PFSK-1 (cell line): ENCODE measurements around the gene PROSER2.

Experiments
- FOXP2 ChIP-seq: optimal IDR thresholded peaks from 2 replicates; pipeline ENCODE3; 2011; ENCODE audit warnings: borderline replicate concordance, control low read depth, inconsistent platforms; ENCODE audit not compliant: insufficient read depth; ENCODE audit errors: extremely low read length, extremely low read depth
- POLR2AphosphoS5 ChIP-seq: IDR thresholded peaks from 2 replicates; pipeline ENCODE4 v1.6.1; 2012; ENCODE audit warnings: low read depth, mild to moderate bottlenecking, control low read depth, low read length, moderate library complexity
- SIN3A ChIP-seq: IDR thresholded peaks from 2 replicates; pipeline ENCODE4 v1.6.1; 2012; ENCODE audit warnings: mild to moderate bottlenecking, low read length, moderate library complexity, borderline replicate concordance; ENCODE audit not compliant: insufficient read depth
- TAF1 ChIP-seq: IDR thresholded peaks from 2 replicates; pipeline ENCODE4 v1.6.1; 2012; ENCODE audit warnings: low read length, control low read depth, borderline replicate concordance; ENCODE audit not compliant: insufficient read depth
- TF ChIP-seq, protein P1 (sequence below), 2 experiments: IDR thresholded peaks; 2 replicates each; pipeline versions ENCODE4 v1.6.1 to v1.8.0; 2011 to 2012; ENCODE audit warnings: low read depth in 2 of 2, low read length in 2 of 2, control low read depth in 1 of 2, inconsistent platforms in 1 of 2, mild to moderate bottlenecking in 1 of 2, moderate library complexity in 1 of 2; ENCODE audit not compliant: insufficient read depth in 1 of 2

PROSER2 gene

DNA sequence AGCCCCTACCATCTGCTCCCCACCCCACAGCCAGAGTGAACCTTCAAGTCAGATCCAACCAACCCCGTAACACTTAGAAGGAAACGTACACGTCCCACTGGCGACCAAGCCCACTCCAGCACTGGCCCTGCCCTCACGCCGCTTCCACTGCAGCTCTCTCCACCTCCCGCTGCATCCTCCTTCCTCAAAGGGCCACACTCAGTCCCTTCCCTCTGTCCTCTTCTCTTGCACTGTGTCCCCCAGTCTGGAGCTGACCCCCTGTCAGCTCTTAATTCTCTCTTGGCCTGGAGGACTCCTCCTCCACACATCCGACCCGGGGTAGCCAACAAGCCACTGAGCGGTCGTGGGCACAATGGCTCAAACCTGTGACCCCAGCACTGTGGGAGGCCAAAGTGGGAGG is 85.8 kb downstream of the PROSER2 start:
- TF ChIP-seq POLR2AphosphoS5 (no peak), FOXP2 (no peak), SIN3A (no peak), TAF1 (no peak)
- TF ChIP-seq, protein P1, sequence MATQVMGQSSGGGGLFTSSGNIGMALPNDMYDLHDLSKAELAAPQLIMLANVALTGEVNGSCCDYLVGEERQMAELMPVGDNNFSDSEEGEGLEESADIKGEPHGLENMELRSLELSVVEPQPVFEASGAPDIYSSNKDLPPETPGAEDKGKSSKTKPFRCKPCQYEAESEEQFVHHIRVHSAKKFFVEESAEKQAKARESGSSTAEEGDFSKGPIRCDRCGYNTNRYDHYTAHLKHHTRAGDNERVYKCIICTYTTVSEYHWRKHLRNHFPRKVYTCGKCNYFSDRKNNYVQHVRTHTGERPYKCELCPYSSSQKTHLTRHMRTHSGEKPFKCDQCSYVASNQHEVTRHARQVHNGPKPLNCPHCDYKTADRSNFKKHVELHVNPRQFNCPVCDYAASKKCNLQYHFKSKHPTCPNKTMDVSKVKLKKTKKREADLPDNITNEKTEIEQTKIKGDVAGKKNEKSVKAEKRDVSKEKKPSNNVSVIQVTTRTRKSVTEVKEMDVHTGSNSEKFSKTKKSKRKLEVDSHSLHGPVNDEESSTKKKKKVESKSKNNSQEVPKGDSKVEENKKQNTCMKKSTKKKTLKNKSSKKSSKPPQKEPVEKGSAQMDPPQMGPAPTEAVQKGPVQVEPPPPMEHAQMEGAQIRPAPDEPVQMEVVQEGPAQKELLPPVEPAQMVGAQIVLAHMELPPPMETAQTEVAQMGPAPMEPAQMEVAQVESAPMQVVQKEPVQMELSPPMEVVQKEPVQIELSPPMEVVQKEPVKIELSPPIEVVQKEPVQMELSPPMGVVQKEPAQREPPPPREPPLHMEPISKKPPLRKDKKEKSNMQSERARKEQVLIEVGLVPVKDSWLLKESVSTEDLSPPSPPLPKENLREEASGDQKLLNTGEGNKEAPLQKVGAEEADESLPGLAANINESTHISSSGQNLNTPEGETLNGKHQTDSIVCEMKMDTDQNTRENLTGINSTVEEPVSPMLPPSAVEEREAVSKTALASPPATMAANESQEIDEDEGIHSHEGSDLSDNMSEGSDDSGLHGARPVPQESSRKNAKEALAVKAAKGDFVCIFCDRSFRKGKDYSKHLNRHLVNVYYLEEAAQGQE (IDR thresholded peaks at IDR 0.05; ENCODE audit: insufficient read depth in 1 of 2, low read depth in 2 of 2, low read length in 2 of 2) = no peak

GRCh38 chr10:11909618-11910017 is 86.5 kb downstream of the PROSER2 start:
- TF ChIP-seq, protein P1 (IDR thresholded peaks at IDR 0.05; ENCODE audit: insufficient read depth in 1 of 2, low read depth in 2 of 2, low read length in 2 of 2) = no peak
- TF ChIP-seq POLR2AphosphoS5 = no peak
- TF ChIP-seq TAF1 = no peak
- TF ChIP-seq FOXP2 = no peak
- TF ChIP-seq SIN3A = no peak

DNA sequence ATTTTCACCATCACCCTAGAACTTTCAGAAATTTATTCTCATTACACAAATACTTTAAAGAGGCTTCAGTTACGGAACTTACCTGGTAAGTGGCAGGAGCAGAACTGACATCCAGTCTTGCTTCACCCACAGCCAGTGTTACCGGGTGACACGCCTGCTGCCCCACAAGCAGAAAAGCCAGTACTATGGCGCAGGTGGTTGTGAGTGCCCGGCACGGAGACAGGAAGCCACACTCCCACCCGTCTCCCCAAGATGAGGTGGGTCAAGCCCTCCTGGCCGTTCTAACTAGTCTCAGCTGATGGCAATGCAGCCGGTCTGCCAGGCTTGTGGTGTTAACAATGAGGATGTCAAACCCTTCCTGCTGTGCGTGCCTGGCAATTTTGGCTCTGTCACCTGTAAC is 86.9 kb downstream of the PROSER2 start:
- TF ChIP-seq FOXP2 = no peak
- no peak for TF ChIP-seq TAF1
- TF ChIP-seq POLR2AphosphoS5 = no peak
- TF ChIP-seq, protein P1 (IDR thresholded peaks at IDR 0.05; ENCODE audit: insufficient read depth in 1 of 2, low read depth in 2 of 2, low read length in 2 of 2) = no peak

DNA sequence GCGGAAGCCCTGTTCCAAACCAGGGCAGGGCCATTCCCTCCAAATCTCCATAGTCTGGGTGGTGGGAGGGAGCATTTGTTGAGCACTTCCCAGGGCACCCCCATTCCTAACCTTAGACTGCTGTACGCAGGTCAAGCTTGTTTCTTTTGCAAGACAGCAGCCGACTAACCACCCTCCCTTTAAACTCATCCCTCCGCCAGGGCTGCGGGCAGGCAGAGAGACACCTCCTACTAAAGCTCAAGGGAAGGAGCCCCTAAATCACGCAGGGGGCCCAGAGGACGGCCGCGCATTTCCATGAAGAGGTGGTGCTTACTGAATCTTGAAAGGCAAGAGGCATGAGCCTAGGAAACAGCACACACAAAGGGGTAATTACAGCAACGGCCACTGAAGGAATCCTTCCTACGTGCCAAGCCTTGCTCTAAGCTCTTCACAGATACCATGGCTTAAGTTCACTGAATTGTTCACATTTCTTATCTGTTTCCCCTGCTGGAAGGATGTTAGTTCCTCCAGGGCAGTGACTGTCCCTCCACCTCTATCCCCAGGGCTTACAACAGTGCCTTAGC is 90.0 kb downstream of the PROSER2 start:
- no peak for TF ChIP-seq POLR2AphosphoS5
- no peak for TF ChIP-seq TAF1
- no peak for TF ChIP-seq FOXP2
- no peak for TF ChIP-seq SIN3A
- TF ChIP-seq, protein P1 (IDR thresholded peaks at IDR 0.05; ENCODE audit: insufficient read depth in 1 of 2, low read depth in 2 of 2, low read length in 2 of 2) = no peak

DNA sequence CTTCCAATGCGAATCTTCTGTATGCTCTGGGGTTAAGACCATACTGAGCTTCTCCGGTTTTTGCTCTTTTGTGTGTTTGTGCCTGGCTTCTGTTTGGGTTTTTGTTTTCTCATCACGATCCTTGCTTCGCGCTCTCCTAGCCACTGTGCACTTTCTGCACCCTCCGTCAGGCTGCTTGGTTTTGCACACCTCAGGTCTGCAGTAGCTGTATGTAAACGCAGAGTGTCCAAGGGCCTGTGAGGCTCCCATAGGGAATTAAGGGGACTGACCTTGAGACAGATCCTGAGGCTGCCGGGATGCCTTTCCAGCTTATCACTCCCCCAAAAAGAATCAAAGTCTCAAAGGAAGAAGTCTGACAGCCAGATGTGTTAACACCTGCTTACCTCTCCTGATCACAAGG is 95.2 kb downstream of the PROSER2 start:
- TF ChIP-seq SIN3A = no peak
- TF ChIP-seq, protein P1 (IDR thresholded peaks at IDR 0.05; ENCODE audit: insufficient read depth in 1 of 2, low read depth in 2 of 2, low read length in 2 of 2) = no peak
- TF ChIP-seq TAF1 = no peak
- TF ChIP-seq FOXP2 = no peak
- TF ChIP-seq POLR2AphosphoS5 = no peak
